Upper lobe of right lung (tissue), 1 donor: ENCODE results near the gene SYNJ2. TPM values are rescaled to one million over a fixed set of nuclear protein-coding genes. Genes with fewer than 3 reads are reported as not detected.

ENCODE experiments used
- ATAC-seq: fragments of 200-7000 bp; cut with Tn5 transposase; one replicate; pipeline ENCODE4 v1.9.1; 2020; ENCODE audit warnings: mild to moderate bottlenecking, moderate library complexity
- DNase-seq: peaks from one replicate; pipeline ENCODE4 v3.0.0-alpha.2; 2020
- H3K27ac ChIP-seq: fragments of 200-600 bp; one replicate; pipeline ENCODE4 v1.8.0; 2022
- H3K27me3 ChIP-seq: fragments of 200-600 bp; one replicate; pipeline ENCODE4 v1.8.0; 2022; ENCODE audit warnings: mild to moderate bottlenecking
- H3K36me3 ChIP-seq: fragments of 200-600 bp; one replicate; pipeline ENCODE4 v1.8.0; 2022
- H3K4me1 ChIP-seq: fragments of 200-600 bp; one replicate; pipeline ENCODE4 v1.8.0; 2022
- H3K4me3 ChIP-seq: fragments of 200-600 bp; one replicate; pipeline ENCODE4 v1.8.0; 2022; ENCODE audit warnings: mild to moderate bottlenecking
- H3K9me3 ChIP-seq: fragments of 200-600 bp; one replicate; pipeline ENCODE4 v1.8.0; 2022
- CTCF ChIP-seq: fragments of 200-600 bp; IDR thresholded peaks from one replicate; pipeline ENCODE4 v1.8.0; 2022; ENCODE audit warnings: antibody characterized with exemption
- intact Hi-C: fragments of 100-400 bp; cut with DNase I; formaldehyde crosslinking; loops from one replicate; pipeline ENCODE4 v1.11.0; 2022
- total RNA-seq: library from RNA; stranded (reverse); fragmentation: NEBNext Ultra II Directional; extraction: Animal tissue kit (Norgen Biotek cat#: 25700); gene quantifications from one replicate; pipeline ENCODE4 v1.2.1, GENCODE V29; 2021
- donor health status: DM: no; HTN: yes; CAD: no; lungs with severe emphysema.

SYNJ2 gene
- total RNA-seq, 1 donor from 2014 or later, result 7.2 TPM

DNA sequence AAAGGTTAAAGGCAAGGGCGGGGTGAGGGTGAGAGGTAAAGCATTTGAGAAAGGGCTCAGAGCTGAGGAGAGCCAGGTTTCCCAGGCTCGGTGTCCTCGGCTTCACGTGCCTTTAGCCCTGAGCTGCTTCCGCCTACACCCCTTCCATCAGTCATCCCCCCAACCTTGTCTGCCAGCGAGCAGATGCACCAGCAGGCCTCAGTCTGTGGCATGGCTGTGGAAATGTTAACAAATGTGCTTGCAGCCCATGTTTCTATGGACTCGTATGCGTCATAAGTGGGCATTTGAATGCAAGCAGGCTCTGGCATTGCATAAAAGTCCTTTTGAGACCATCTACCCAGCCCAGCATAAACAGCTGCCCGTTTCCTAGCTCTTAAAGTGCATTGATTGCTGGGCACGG lies 88.8 kb downstream of the SYNJ2 start:
- intact Hi-C loops, result loop anchor here (10.0 kb wide), 1 partner anchor 86 kb away; the partner anchor contains the start of gene SYNJ2
- DNase-seq (no peak), ATAC-seq (no peak)
- Histone ChIP-seq H3K4me3 (no peak overlapping the region), H3K27me3 (no peaks in the 10 kb centered on the region), H3K9me3 (no peaks in the 10 kb centered on the region), H3K27ac (no peak overlapping the region), H3K4me1 (no peaks in the 10 kb centered on the region), H3K36me3 (peaks cover 3% of the 10 kb centered on the region)
- no peak for TF ChIP-seq CTCF

- ATAC-seq, result no peak
- intact Hi-C loops, result loop anchor here (10.0 kb wide), 1 partner anchor 87 kb away; the partner anchor contains the start of gene SYNJ2
- H3K36me3 ChIP-seq, result peaks cover 2% of the 10 kb centered on the region
Measured at GRCh38 chr6:158071121-158072082, 89.7 kb downstream of the SYNJ2 start.

GRCh38 chr6:158072083-158072721 lies 90.5 kb downstream of the SYNJ2 start:
- Histone ChIP-seq H3K27me3 (no peaks in the 10 kb centered on the region), H3K27ac (no peak overlapping the region), H3K4me3 (no peak overlapping the region), H3K36me3 (no peaks in the 10 kb centered on the region), H3K9me3 (no peaks in the 10 kb centered on the region), H3K4me1 (no peaks in the 10 kb centered on the region)
- ATAC-seq (peak; percentile 83), DNase-seq (peak; percentile 82)
- peak; percentile 89 for TF ChIP-seq CTCF
- intact Hi-C loops, result loop anchor here (10.0 kb wide), 1 partner anchor 87 kb away; the partner anchor contains the start of gene SYNJ2

More at GRCh38 chr6:158071121-158072082, 89.7 kb downstream of the SYNJ2 start:
- no peaks in the 10 kb centered on the region for H3K9me3 ChIP-seq
- no peaks in the 10 kb centered on the region for H3K4me1 ChIP-seq
- no peaks in the 10 kb centered on the region for H3K27me3 ChIP-seq
- no peak overlapping the region for H3K4me3 ChIP-seq
- DNase-seq, result no peak
- TF ChIP-seq CTCF, result no peak
- no peak overlapping the region for H3K27ac ChIP-seq

DNA sequence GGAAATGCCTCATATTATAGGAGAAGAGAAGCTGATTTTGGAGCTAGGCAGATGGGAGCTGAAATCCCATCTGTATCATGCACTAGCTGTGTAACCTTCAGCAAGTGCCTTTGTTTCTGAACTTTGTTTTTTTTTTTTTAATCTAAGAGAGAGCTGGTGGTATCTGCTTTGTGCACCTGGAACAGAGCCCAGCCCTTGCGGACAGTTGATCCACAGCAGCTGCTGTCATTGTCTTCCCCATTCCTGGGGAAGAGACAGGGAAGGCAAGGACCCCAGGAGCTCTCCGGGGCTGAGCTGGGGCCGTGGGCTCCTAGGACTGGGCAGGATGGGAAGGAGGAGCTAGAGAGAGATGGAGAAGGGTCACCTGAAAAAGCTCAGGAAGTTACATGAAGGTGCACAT lies 92.1 kb downstream of the SYNJ2 start:
- no peak for TF ChIP-seq CTCF
- Histone ChIP-seq H3K27ac (no peak overlapping the region), H3K27me3 (no peaks in the 10 kb centered on the region), H3K4me3 (no peak overlapping the region), H3K9me3 (no peaks in the 10 kb centered on the region), H3K36me3 (peaks cover 7% of the 10 kb centered on the region), H3K4me1 (no peaks in the 10 kb centered on the region)
- intact Hi-C loops, result loop anchor here (10.0 kb wide), 1 partner anchor 89 kb away; the partner anchor contains the start of gene SYNJ2
- DNase-seq (no peak), ATAC-seq (no peak)

- Histone ChIP-seq H3K4me1 (no peaks in the 10 kb centered on the region), H3K27ac (no peak overlapping the region), H3K4me3 (no peak overlapping the region), H3K27me3 (no peaks in the 10 kb centered on the region), H3K9me3 (no peaks in the 10 kb centered on the region), H3K36me3 (peaks cover 12% of the 10 kb centered on the region)
- ATAC-seq, result no peak
- no peak for DNase-seq
- intact Hi-C loops, result loop anchor here (10.0 kb wide), 1 partner anchor 92 kb away; the partner anchor contains the start of gene SYNJ2
- no peak for TF ChIP-seq CTCF
Measured at GRCh38 chr6:158076548-158076947, 94.9 kb downstream of the SYNJ2 start.
